ENCODE data around the gene COX7A2L. TPM values are rescaled to one million over a fixed set of nuclear protein-coding genes. Genes with fewer than 3 reads are reported as not detected.

Gene COX7A2L
- total RNA-seq, 4 donors from 2014 or later: 108 to 152 (median 126) TPM

DNA sequence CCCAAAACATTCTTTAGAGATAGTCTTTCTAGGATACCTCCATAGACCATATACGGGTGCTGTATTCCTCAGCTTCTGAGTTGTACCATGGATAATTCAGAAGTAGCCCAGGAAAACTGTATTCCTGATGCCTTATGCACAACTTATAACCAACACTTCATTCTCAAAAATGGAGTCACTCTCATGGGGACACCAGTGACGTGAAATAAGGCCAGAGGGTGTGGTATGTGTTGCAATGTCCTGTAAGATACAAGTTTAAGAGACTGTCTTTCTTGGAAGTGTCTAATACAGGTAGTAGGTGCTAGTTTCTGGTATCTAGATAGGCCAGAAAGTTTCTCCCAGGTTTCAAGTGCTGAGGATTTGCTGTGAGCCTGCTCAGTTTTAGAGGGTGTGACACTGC is 36.1 kb downstream of the COX7A2L start:
- DNase-seq (ENCODE audit: low spot score) (no peak), ATAC-seq (ENCODE audit: low FRiP score) (no peak)
- TF ChIP-seq, protein P1, sequence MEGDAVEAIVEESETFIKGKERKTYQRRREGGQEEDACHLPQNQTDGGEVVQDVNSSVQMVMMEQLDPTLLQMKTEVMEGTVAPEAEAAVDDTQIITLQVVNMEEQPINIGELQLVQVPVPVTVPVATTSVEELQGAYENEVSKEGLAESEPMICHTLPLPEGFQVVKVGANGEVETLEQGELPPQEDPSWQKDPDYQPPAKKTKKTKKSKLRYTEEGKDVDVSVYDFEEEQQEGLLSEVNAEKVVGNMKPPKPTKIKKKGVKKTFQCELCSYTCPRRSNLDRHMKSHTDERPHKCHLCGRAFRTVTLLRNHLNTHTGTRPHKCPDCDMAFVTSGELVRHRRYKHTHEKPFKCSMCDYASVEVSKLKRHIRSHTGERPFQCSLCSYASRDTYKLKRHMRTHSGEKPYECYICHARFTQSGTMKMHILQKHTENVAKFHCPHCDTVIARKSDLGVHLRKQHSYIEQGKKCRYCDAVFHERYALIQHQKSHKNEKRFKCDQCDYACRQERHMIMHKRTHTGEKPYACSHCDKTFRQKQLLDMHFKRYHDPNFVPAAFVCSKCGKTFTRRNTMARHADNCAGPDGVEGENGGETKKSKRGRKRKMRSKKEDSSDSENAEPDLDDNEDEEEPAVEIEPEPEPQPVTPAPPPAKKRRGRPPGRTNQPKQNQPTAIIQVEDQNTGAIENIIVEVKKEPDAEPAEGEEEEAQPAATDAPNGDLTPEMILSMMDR (IDR thresholded peaks at IDR 0.05): no peak

DNA sequence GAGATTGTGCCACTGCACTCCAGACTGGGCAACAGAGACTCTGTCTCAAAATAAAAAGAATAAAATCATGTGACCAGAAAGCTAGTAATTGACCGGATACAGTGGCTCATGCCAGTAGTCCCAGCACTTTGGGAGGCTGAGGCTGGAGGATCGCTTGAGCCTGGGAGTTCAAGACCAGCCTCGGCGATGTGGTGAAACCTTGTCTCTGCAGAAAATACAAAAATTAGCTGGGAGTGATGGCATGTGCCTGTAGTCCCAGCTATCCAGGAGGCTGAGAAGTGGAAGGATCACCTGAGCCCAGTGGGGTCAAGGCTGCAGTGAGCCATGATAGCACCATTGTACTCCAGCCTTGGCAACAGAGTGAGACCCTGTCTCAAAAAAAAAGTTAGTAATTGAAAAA is 36.8 kb downstream of the COX7A2L start:
- DNase-seq (ENCODE audit: low spot score) (no peak), ATAC-seq (ENCODE audit: low FRiP score) (no peak)
- TF ChIP-seq, protein P1 (IDR thresholded peaks at IDR 0.05): no peak

DNA sequence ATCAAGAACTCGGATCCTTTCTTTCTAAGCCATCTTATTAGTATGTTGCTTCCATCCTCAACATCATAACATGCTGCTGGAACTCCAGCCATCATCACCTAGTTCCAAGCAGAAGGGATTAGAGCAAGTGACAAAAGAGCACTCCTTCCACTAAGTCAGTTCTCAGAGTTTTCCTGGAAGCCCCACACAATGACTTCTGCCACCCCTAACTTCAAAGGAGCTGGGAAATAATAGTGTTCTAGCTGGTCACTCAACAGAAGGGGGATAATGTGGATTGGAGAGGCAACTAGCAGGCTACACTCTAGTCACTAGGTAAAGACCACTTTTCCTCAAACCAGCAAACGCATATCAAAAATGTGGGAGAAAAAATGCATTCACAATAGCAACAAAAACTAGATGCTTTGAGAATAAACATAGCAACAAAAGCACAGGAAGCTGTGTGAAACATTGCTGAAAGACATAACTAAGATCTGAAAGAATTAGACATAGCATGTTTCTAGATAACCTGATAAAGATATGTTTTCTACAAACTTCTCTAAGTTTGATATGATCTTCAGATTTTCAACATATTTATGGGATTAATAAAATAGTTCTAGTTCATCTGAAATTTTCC is 39.5 kb downstream of the COX7A2L start:
- ATAC-seq (ENCODE audit: low FRiP score) (no peak), DNase-seq (ENCODE audit: low spot score) (no peak)
- TF ChIP-seq, protein P1 (IDR thresholded peaks at IDR 0.05): no peak

DNA sequence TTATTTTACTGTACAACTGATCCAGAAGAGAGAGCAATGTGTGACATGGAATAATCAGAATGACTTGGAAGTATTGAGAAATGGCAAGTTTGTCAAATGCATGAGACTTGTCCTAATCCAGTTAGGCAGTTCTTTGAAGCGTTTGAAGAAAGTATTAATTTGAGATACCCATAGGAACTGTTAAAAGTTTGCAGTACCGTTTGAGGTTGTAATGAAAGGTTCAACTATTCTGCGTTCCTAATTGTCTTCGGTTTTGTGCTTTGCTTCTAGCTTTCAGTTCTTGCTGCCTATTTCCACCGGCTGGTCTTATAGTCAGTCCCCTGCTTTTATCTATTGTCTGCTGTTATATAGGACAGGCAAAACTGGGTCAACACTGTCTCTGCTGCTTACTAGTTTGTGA is 41.8 kb downstream of the COX7A2L start:
- DNase-seq (ENCODE audit: low spot score) (no peak), ATAC-seq (ENCODE audit: low FRiP score) (no peak)
- TF ChIP-seq, protein P1 (IDR thresholded peaks at IDR 0.05): no peak

DNA sequence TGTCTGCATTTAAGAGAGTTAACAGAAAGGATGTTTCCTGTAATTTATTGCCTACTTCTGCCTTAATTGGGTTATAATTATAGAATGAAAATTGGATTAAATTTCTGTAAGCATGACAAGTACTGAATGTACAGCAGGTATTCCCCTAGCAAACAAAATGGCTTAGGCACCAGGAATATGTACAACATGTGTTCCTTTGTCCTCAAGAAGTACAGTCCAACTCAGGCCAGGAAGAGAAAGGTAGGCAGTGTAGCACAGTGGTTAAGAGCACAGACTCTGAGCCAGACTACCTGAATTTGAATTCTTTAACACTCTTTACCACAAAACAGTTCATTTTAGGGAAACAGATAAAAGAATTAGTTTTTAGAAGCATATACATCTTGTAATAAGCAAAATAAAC is 43.1 kb downstream of the COX7A2L start:
- ATAC-seq (ENCODE audit: low FRiP score) (no peak), DNase-seq (ENCODE audit: low spot score) (no peak)
- TF ChIP-seq, protein P1 (IDR thresholded peaks at IDR 0.05): no peak

DNA sequence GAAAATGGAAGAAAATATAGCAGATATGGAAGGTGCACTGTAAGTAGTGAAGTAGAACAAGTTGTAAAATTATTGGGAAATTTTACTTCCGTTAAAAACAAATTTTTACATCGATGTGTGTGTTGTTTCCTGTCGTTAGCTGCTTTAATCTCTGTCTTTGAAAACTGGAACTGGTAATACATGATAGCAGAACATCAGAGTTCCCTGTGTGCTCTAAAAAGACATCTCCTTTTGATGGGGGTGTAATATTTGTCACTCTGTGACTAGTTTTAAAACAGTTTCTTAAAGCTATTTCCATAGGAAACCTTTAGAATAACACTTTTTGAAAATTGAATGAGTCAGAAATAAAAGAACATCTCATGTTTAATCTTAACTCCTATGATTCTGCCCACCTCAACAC is 43.5 kb downstream of the COX7A2L start:
- ATAC-seq (ENCODE audit: low FRiP score) (no peak), DNase-seq (ENCODE audit: low spot score) (no peak)
- TF ChIP-seq, protein P1 (IDR thresholded peaks at IDR 0.05): no peak

DNA sequence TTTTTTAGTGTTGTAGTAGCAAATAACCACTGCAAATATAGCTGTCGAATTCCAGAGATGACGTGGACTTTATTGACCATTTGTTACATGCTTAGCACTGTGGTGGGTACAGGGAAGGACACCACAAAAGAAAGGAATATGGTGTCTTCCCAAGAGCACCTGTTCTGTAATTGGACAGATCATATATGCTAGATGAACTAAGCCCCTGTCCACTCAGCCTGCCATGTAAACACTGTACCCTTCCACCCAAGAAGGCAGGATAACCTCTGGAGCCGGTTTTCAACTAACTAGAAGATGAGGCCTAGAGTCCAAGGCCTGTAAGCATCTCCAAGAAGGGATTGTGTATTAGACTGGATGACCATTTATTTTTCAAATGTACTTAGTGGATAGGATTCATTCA is 44.1 kb downstream of the COX7A2L start:
- TF ChIP-seq, protein P1 (IDR thresholded peaks at IDR 0.05): no peak
- DNase-seq (ENCODE audit: low spot score): no peak
- ATAC-seq (ENCODE audit: low FRiP score): no peak
